Endothelial cell of umbilical vein (primary cell): ENCODE data around the gene PTPRD. TPM values are rescaled to one million over a fixed set of nuclear protein-coding genes. Genes with fewer than 3 reads are reported as not detected.

Source experiments
- BruUV-seq: library from RNA; stranded (reverse); fragments of 400-500 nt; replicated peaks from 2 replicates; lab custom pipeline; 2021; lab: Mats Ljungman, UMichigan
- CTCF ChIA-PET: fragments of 300-600, 350-600 bp; sonication (Branson Sonifier 250); formaldehyde crosslinking; loops from one replicate; lab custom pipeline; 2021; ENCODE audit warnings: antibody characterized with exemption, inconsistent platforms; lab: Charles Lee
- POLR2A ChIA-PET: fragments of 300-600, 350-600 bp; sonication (Branson Sonifier 250); formaldehyde crosslinking; loops from one replicate; lab custom pipeline; 2021; ENCODE audit warnings: antibody characterized with exemption, inconsistent platforms; lab: Charles Lee
- DNase-seq: peaks from one replicate; pipeline ENCODE4 v3.0.0-alpha.2; 2011; ENCODE audit warnings: low read depth, low spot score
- FAIRE-seq: peaks from 2 replicates; lab custom pipeline; 2011; peaks lifted over from hg19 to GRCh38; lab: Jason Lieb, UNC
- H2AFZ ChIP-seq: 2 replicates; pipeline ENCODE4 v1.6.0; 2012; ENCODE audit warnings: low read depth, low read length, control low read depth, inconsistent platforms
- H3K27ac ChIP-seq: 2 replicates; pipeline ENCODE4 v1.5.1; 2011; ENCODE audit warnings: low read depth, mild to moderate bottlenecking, control low read depth, low read length, moderate library complexity; ENCODE audit not compliant: insufficient read depth
- H3K27me3 ChIP-seq, 2 experiments: 2 replicates each; pipeline versions ENCODE4 v1.6.0 to v1.6.1; 2011; ENCODE audit warnings: low read length in 2 of 2, mixed read lengths in 1 of 2; ENCODE audit not compliant: control insufficient read depth in 2 of 2, insufficient read depth in 2 of 2
- H3K36me3 ChIP-seq, 2 experiments: 2 replicates in 1 of 2; 3 replicates in 1 of 2; pipeline ENCODE4 v1.5.1; 2011; ENCODE audit warnings: low read length in 2 of 2, mild to moderate bottlenecking in 1 of 2, moderate library complexity in 1 of 2; ENCODE audit not compliant: control insufficient read depth in 2 of 2, insufficient read depth in 2 of 2; ENCODE audit errors: extremely low read depth in 1 of 2
- H3K4me1 ChIP-seq: 3 replicates; pipeline ENCODE4 v1.5.1; 2011; ENCODE audit warnings: mild to moderate bottlenecking, low read length; ENCODE audit not compliant: control insufficient read depth, insufficient read depth; ENCODE audit errors: extremely low read depth
- H3K4me2 ChIP-seq: 2 replicates; pipeline ENCODE4 v1.6.1; 2011; ENCODE audit warnings: low read length, control low read depth, mixed read lengths; ENCODE audit not compliant: insufficient read depth
- H3K4me3 ChIP-seq, 3 experiments: fragments of 200-600 bp in 1 of 3; sonication (generic), shearing (Covaris generic) in 1 of 3; replicated peaks in 1 of 3; 2 replicates each; pipeline ENCODE4 v1.5.1; 2011 to 2016; ENCODE audit warnings: control low read depth in 3 of 3, low read length in 3 of 3, mild to moderate bottlenecking in 2 of 3, inconsistent platforms in 1 of 3, low read depth in 1 of 3, moderate library complexity in 1 of 3; ENCODE audit not compliant: insufficient read depth in 1 of 3
- H3K79me2 ChIP-seq: 2 replicates; pipeline ENCODE4 v1.6.0; 2012; ENCODE audit warnings: low read length, inconsistent platforms; ENCODE audit not compliant: control insufficient read depth, insufficient read depth
- H3K9ac ChIP-seq: replicated peaks from 2 replicates; pipeline ENCODE3; 2011; ENCODE audit warnings: low read length, control low read depth; ENCODE audit not compliant: insufficient read depth; ENCODE audit errors: extremely low read depth
- H3K9me1 ChIP-seq: replicated peaks from 3 replicates; pipeline ENCODE4 v1.6.0; 2011; ENCODE audit warnings: mild to moderate bottlenecking, low read length; ENCODE audit not compliant: control insufficient read depth, insufficient read depth; ENCODE audit errors: extremely low read depth
- H3K9me3 ChIP-seq: replicated peaks from 2 replicates; pipeline ENCODE4 v1.5.1; 2012; ENCODE audit warnings: low read length, inconsistent platforms; ENCODE audit not compliant: control insufficient read depth, insufficient read depth
- H4K20me1 ChIP-seq: replicated peaks from 2 replicates; pipeline ENCODE3; 2011; ENCODE audit warnings: mild to moderate bottlenecking, low read length; ENCODE audit not compliant: control insufficient read depth, insufficient read depth; ENCODE audit errors: extremely low read depth
- EZH2 ChIP-seq: IDR thresholded peaks from 2 replicates; pipeline ENCODE4 v1.6.1; 2012; ENCODE audit warnings: borderline replicate concordance, low read depth, mild to moderate bottlenecking, moderate library complexity, low read length, inconsistent platforms; ENCODE audit not compliant: severe bottlenecking
- FOS ChIP-seq: IDR thresholded peaks from 2 replicates; pipeline ENCODE4 v1.6.1; 2011; ENCODE audit warnings: mild to moderate bottlenecking, low read length, moderate library complexity, borderline replicate concordance; ENCODE audit not compliant: insufficient read depth
- GATA2 ChIP-seq: IDR thresholded peaks from 2 replicates; pipeline ENCODE4 v1.7.0; 2011; ENCODE audit warnings: low read depth, mild to moderate bottlenecking, moderate library complexity, mixed read lengths, low read length; ENCODE audit not compliant: insufficient read length, insufficient read depth
- JUN ChIP-seq: IDR thresholded peaks from 2 replicates; pipeline ENCODE4 v1.6.1; 2011; ENCODE audit warnings: borderline replicate concordance, low read depth; ENCODE audit not compliant: insufficient read length, insufficient read depth
- MYC ChIP-seq: IDR thresholded peaks from one replicate; pipeline ENCODE4 v1.6.1; 2011; ENCODE audit warnings: mild to moderate bottlenecking, low read depth, low read length
- POLR2A ChIP-seq: IDR thresholded peaks from 2 replicates; pipeline ENCODE4 v1.6.1; 2012; ENCODE audit warnings: low read depth, mild to moderate bottlenecking, control low read depth, low read length
- POLR2AphosphoS5 ChIP-seq: IDR thresholded peaks from 2 replicates; pipeline ENCODE4 v1.6.1; 2012; ENCODE audit warnings: low read depth, mild to moderate bottlenecking, control low read depth, low read length, moderate library complexity; ENCODE audit not compliant: insufficient read depth
- dilution Hi-C: fragments of 300-500 bp; cut with MboI; formaldehyde crosslinking; loops from one replicate; pipeline ENCODE4 v1.15.0; 2019; ENCODE audit warnings: low sequenced_read_pairs; ENCODE audit not compliant: extremely low pct_ligation_motif_present
- intact Hi-C: fragments of 100-400 bp; cut with micrococcal nuclease; formaldehyde crosslinking; loops from one replicate; pipeline ENCODE4 v1.10.0; 2022
- polyA plus RNA-seq, 4 experiments: library from polyadenylated mRNA; depleted of rRNA in 3 of 4; stranded (reverse) in 3 of 4; unstranded in 1 of 4; fragments of >200 nt; gene quantifications; 2 replicates each; pipeline versions ENCODE4 v1.2.1 to v1.2.3, GENCODE V29; 2011 to 2012; ENCODE audit warnings: missing spikeins in 1 of 4
- total RNA-seq: library from RNA; stranded (reverse); gene quantifications from 2 replicates; pipeline ENCODE4 v1.2.3, GENCODE V29; 2021
- TF ChIP-seq, protein P1 (sequence below): IDR thresholded peaks from 2 replicates; pipeline ENCODE4 v1.6.1; 2011; ENCODE audit not compliant: insufficient read depth, insufficient read length
- TF ChIP-seq, protein P2 (sequence below), 2 donors: IDR thresholded peaks; 1 replicate in 1 of 2; 2 replicates in 1 of 2; pipeline ENCODE4 v1.5.1; 2011; ENCODE audit warnings: low read length in 2 of 2, mild to moderate bottlenecking in 2 of 2, moderate library complexity in 2 of 2, control low read depth in 1 of 2, inconsistent platforms in 1 of 2, low read depth in 1 of 2; ENCODE audit not compliant: insufficient read depth in 1 of 2; ENCODE audit errors: extremely low read depth in 1 of 2

The PTPRD gene
- total and polyA plus RNA-seq, 2 donors (not counting 3 experiments of a cell fraction or from before 2014, with no cell fraction given) = 5.5 to 5.7 TPM

DNA sequence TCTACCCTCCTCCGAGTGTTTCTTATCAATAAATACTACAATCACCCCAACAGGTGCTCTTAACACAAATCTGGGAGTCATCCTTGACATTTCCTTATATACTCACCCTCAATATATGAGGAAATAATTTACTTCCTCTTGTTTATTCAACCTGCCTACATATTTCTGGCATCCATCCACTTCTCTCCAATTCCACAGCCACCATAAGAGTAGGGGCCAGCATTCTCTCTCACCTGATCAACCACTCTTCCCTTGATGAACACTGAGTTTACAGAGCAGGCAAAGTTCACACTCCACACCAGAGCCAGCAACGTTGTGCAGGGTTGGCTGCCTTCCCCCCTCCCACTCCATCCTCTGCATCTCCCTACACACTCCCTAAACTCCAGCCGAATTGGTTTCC lies 1908.9 kb downstream of the PTPRD start:
- intact Hi-C loops (no loop called here), dilution Hi-C loops (no loop called here)
- no TSS peak for BruUV-seq
- H3K27me3 ChIP-seq = no peaks in the 10 kb centered on the region
- POLR2A ChIA-PET = no interaction called here
- H3K9me3 ChIP-seq = no peaks in the 10 kb centered on the region
- H2AFZ ChIP-seq = no peak overlapping the region
- CTCF ChIA-PET = no interaction called here
- H3K79me2 ChIP-seq = no peaks in the 10 kb centered on the region
- H3K9ac ChIP-seq = no peak overlapping the region
- DNase-seq (no peak), FAIRE-seq (no peak)
- no peaks in the 10 kb centered on the region for H3K9me1 ChIP-seq
- no peak overlapping the region for H3K27ac ChIP-seq
- no peaks in the 10 kb centered on the region for H3K36me3 ChIP-seq
- H3K4me1 ChIP-seq = no peaks in the 10 kb centered on the region
- H3K4me2 ChIP-seq = no peak overlapping the region
- no peak overlapping the region for H3K4me3 ChIP-seq
- no peaks in the 10 kb centered on the region for H4K20me1 ChIP-seq
- TF ChIP-seq, protein P1, sequence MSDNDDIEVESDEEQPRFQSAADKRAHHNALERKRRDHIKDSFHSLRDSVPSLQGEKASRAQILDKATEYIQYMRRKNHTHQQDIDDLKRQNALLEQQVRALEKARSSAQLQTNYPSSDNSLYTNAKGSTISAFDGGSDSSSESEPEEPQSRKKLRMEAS = no peak
- TF ChIP-seq MYC = no peak
- no peak for TF ChIP-seq JUN
- no peak for TF ChIP-seq EZH2
- no peak for TF ChIP-seq FOS
- TF ChIP-seq POLR2A = no peak
- TF ChIP-seq, protein P2, sequence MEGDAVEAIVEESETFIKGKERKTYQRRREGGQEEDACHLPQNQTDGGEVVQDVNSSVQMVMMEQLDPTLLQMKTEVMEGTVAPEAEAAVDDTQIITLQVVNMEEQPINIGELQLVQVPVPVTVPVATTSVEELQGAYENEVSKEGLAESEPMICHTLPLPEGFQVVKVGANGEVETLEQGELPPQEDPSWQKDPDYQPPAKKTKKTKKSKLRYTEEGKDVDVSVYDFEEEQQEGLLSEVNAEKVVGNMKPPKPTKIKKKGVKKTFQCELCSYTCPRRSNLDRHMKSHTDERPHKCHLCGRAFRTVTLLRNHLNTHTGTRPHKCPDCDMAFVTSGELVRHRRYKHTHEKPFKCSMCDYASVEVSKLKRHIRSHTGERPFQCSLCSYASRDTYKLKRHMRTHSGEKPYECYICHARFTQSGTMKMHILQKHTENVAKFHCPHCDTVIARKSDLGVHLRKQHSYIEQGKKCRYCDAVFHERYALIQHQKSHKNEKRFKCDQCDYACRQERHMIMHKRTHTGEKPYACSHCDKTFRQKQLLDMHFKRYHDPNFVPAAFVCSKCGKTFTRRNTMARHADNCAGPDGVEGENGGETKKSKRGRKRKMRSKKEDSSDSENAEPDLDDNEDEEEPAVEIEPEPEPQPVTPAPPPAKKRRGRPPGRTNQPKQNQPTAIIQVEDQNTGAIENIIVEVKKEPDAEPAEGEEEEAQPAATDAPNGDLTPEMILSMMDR (IDR thresholded peaks at IDR 0.05; ENCODE audit: extremely low read depth in 1 of 2, insufficient read depth in 1 of 2, low read depth in 1 of 2, low read length in 2 of 2) = no peak
- no peak for TF ChIP-seq GATA2
- TF ChIP-seq POLR2AphosphoS5 = no peak
